ENCODE data around the gene GSN.

GRCh38 chr9:121269642-121270254 is 1.8 kb downstream of the GSN start:
- no peak for TF ChIP-seq CHD4 (IDR thresholded peaks at IDR 0.05)
- no peak for TF ChIP-seq EZH2 (IDR thresholded peaks at IDR 0.05; ENCODE audit: borderline replicate concordance, control insufficient read depth, low read depth, low read length)
- TF ChIP-seq POLR2AphosphoS5 (IDR thresholded peaks at IDR 0.05; ENCODE audit: low read length): no peak
